Cardiac muscle cell (in vitro differentiated cells and primary cell): ENCODE measurements around the gene ATAD2B. TPM values are rescaled to one million over a fixed set of nuclear protein-coding genes. Genes with fewer than 3 reads are reported as not detected.
"Not testable (repeated sequence)": the region's sequence is repeated elsewhere in the genome, so short reads cannot be mapped to it uniquely, and the experiment has no call there.

Experiments used
- DNase-seq, 2 donors: peaks; one replicate each; pipeline versions ENCODE4 v3.0.0 to v3.0.0-alpha.2; 2010 to 2017; ENCODE audit warnings: low read depth in 1 of 2, low spot score in 1 of 2
- H3K27ac ChIP-seq: fragments of 200-600 bp; sonication (generic); 2 replicates; pipeline ENCODE4 v1.5.1; 2016
- H3K27me3 ChIP-seq: fragments of 200-600 bp; sonication (generic); 2 replicates; pipeline ENCODE4 v1.6.0; 2016; ENCODE audit warnings: control low read depth
- H3K36me3 ChIP-seq: fragments of 200-600 bp; sonication (generic); 2 replicates; pipeline ENCODE4 v1.5.1; 2016; ENCODE audit warnings: control low read depth
- H3K4me1 ChIP-seq: fragments of 200-600 bp; sonication (generic); 2 replicates; pipeline ENCODE4 v1.8.1; 2017; ENCODE audit warnings: low read depth, mild to moderate bottlenecking, mixed run types
- H3K4me3 ChIP-seq: fragments of 200-600 bp; sonication (generic); 2 replicates; pipeline ENCODE4 v1.5.1; 2016; ENCODE audit warnings: mild to moderate bottlenecking
- H3K9me3 ChIP-seq: fragments of 200-600 bp; sonication (generic); 2 replicates; pipeline ENCODE4 v1.5.1; 2017; ENCODE audit warnings: low read depth, mild to moderate bottlenecking, control low read depth
- polyA plus RNA-seq: library from polyadenylated mRNA; unstranded; fragments of >200 nt; fragmentation: Nextera tagmentation; extraction: Ambion mirVana; gene quantifications from 2 replicates; pipeline ENCODE4 v1.2.1, GENCODE V29; 2016
- total RNA-seq: library from RNA; depleted of rRNA; stranded (reverse); fragments of >200 nt; gene quantifications from 2 replicates; pipeline ENCODE4 v1.2.3, GENCODE V29; 2016
- TF ChIP-seq, protein P1 (sequence below): IDR thresholded peaks from 2 replicates; pipeline ENCODE4 v1.5.1; 2012; ENCODE audit warnings: low read depth, mild to moderate bottlenecking, low read length

The ATAD2B gene
- 11.3 and 17.2 TPM in 2 replicates for total RNA-seq
- 10.7 and 14.4 TPM in 2 replicates for polyA plus RNA-seq

- Histone ChIP-seq H3K36me3 (no peaks in the 10 kb centered on the region), H3K27ac (peak within 1 kb of the TSS; percentile 98), H3K27me3 (no peaks in the 10 kb centered on the region)
Observed at GRCh38 chr2:23926750-23927571, at the start of gene ATAD2B. ATAD2B (minus strand) TSS chr2:23927123; CDS start chr2:23926770, 353 bp downstream.

DNA sequence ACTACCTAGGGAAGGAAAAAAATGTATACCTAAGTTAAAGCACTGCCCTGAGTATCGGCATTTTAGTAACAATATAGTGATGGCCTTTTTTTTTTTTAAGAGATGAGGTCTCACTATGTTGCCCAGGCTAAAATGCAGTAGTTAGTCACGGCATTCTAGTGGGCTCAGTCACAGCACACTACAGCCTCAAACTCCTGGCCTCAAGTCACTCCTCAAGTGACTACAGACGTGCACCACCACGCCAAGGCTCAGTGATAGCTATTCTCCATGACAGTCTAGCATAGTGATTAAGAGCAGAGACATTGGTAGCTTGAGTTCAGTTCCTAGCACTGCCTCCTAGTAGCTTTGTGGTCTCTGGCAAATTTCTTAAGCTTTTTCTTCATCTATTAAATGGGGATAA lies 40.9 kb upstream of the ATAD2B start:
- DNase-seq, result no peak
- peaks cover 18% of the 10 kb centered on the region for H3K36me3 ChIP-seq
- TF ChIP-seq, protein P1, sequence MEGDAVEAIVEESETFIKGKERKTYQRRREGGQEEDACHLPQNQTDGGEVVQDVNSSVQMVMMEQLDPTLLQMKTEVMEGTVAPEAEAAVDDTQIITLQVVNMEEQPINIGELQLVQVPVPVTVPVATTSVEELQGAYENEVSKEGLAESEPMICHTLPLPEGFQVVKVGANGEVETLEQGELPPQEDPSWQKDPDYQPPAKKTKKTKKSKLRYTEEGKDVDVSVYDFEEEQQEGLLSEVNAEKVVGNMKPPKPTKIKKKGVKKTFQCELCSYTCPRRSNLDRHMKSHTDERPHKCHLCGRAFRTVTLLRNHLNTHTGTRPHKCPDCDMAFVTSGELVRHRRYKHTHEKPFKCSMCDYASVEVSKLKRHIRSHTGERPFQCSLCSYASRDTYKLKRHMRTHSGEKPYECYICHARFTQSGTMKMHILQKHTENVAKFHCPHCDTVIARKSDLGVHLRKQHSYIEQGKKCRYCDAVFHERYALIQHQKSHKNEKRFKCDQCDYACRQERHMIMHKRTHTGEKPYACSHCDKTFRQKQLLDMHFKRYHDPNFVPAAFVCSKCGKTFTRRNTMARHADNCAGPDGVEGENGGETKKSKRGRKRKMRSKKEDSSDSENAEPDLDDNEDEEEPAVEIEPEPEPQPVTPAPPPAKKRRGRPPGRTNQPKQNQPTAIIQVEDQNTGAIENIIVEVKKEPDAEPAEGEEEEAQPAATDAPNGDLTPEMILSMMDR, result no peak
- no peak overlapping the region for H3K27ac ChIP-seq
- no peaks in the 10 kb centered on the region for H3K4me1 ChIP-seq
- no peaks in the 10 kb centered on the region for H3K27me3 ChIP-seq
- H3K4me3 ChIP-seq, result no peak overlapping the region
- no peaks in the 10 kb centered on the region for H3K9me3 ChIP-seq

More at GRCh38 chr2:23926750-23927571, at the start of gene ATAD2B:
- Histone ChIP-seq H3K4me1 (peaks cover 14% of the 10 kb centered on the region), H3K9me3 (no peaks in the 10 kb centered on the region), H3K4me3 (peak within 1 kb of the TSS; percentile 82)
- TF ChIP-seq, protein P1, result peak; percentile 71
- DNase-seq, result peak; percentile 96 to 97

- peak in 1 of 2 donors; percentile 30 for DNase-seq
- TF ChIP-seq, protein P1, result peak; percentile 11
- H3K9me3 ChIP-seq, result no peaks in the 10 kb centered on the region
- H3K4me3 ChIP-seq, result no peak overlapping the region
- no peak overlapping the region for H3K27ac ChIP-seq
- H3K36me3 ChIP-seq, result peaks cover 2% of the 10 kb centered on the region
- H3K27me3 ChIP-seq, result no peaks in the 10 kb centered on the region
- no peaks in the 10 kb centered on the region for H3K4me1 ChIP-seq
Observed at GRCh38 chr2:23954325-23955014, 27.5 kb upstream of the ATAD2B start.

GRCh38 chr2:23953625-23954024 lies 26.7 kb upstream of the ATAD2B start:
- H3K4me3 ChIP-seq, result no peak overlapping the region
- TF ChIP-seq, protein P1, result no peak
- no peak for DNase-seq

DNA sequence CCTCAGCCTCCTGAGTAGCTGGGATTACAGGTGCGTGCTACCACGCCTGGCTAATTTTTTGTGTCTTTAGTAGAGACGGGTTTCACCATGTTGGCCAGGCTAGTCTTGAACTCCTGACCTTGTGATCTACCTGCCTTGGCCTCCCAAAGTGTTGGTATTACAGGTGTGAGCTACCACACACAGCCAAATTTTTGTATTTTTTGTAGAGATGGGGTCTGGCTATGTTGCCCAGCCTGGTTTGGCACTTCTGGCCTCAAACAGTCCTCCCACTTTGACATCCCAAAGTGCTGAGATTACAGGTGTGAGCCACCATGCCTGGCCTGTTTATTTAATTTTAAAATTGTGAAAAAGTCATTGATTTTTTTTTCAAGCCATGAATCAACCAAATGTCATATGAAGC lies 25.6 kb upstream of the ATAD2B start:
- H3K9me3 ChIP-seq, H3K4me1 ChIP-seq, H3K27ac ChIP-seq, H3K27me3 ChIP-seq, H3K4me3 ChIP-seq, H3K36me3 ChIP-seq, DNase-seq: not testable (repeated sequence)

More at GRCh38 chr2:23953625-23954024, 26.7 kb upstream of the ATAD2B start:
- Histone ChIP-seq H3K36me3 (peaks cover 2% of the 10 kb centered on the region), H3K27ac (no peak overlapping the region), H3K9me3 (no peaks in the 10 kb centered on the region), H3K27me3 (no peaks in the 10 kb centered on the region), H3K4me1 (no peaks in the 10 kb centered on the region)

DNA sequence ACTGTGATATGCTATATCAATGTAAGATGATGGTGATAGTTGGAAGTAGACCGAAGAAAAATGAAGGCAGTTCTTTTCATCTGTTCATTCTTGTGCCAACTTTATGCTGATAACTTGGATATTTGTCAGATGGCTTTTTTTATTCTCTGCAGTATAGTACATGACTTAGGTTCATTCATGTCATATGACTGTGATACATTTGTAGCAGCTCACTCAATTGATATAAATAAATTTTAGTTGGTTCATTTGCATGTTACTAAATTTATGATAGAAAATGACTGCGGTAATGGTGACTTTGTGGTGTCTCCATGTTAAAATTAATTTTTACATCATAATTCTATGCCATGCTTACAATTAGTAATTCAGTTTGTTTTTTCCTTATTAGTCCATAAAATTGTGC lies 20.4 kb upstream of the ATAD2B start:
- no peak overlapping the region for H3K4me3 ChIP-seq
- H3K36me3 ChIP-seq, result no peaks in the 10 kb centered on the region
- DNase-seq, result no peak
- no peaks in the 10 kb centered on the region for H3K27me3 ChIP-seq
- H3K9me3 ChIP-seq, result no peaks in the 10 kb centered on the region
- peaks cover 3% of the 10 kb centered on the region for H3K4me1 ChIP-seq
- H3K27ac ChIP-seq, result peak overlapping the region; percentile 43
- TF ChIP-seq, protein P1, result no peak
